Islet of Langerhans (tissue), 1 donor: ENCODE data around the gene IFNA8.
"Not testable (repeated sequence)": the region's sequence is repeated elsewhere in the genome, so short reads cannot be mapped to it uniquely, and the experiment has no call there.

Source experiments
- FAIRE-seq: peaks from one replicate; lab custom pipeline; 2011; peaks lifted over from hg19 to GRCh38; lab: Jason Lieb, UNC

The IFNA8 gene

GRCh38 chr9:21408817-21409216 is at the start of gene IFNA8:
TSS of gene IFNA8 (plus strand) at chr9:21409117. CDS start at chr9:21409177, 60 bp downstream.
- FAIRE-seq = no peak

- FAIRE-seq = no peak
Measured at GRCh38 chr9:21362287-21362686, 46.6 kb upstream of the IFNA8 start.

DNA sequence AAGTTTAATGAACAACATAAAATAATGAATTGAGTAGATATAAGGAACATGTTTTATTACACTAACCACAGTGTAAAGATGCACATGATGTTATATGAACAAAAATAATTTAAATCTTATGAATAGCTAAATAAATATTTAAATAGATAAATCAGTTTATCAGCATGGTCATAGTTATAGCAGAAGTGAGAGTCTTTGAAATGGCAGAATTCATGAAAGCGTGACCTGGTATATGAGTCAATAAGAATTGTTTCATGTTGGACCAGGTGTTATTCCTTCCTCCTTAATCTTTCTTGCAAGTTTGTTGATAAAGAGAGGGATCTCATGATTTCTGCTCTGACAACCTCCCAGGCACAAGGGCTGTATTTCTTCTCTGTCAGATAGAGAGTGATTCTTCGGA is 41.7 kb upstream of the IFNA8 start:
- not testable (repeated sequence) for FAIRE-seq

DNA sequence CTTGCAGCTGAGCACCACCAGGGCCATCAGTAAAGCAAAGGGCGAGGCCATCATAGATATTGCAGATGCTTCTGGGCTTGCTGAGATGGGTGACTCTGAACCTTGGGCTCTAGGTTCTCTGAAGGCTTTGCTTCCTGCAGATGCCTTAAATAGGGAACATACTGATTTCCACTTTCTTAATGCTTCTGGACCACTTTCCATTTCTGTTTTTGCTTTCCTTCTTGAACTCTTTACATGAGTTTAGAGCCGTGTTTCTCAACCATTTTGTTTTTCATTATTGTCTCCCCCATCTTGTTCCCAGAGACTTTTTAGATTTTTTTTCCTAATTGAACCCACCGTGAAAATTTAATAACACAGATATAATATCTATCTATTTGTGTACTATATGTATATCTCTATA is 41.0 kb upstream of the IFNA8 start, which contains the start of gene IFNA13:
IFNA13 (minus strand) TSS at position 101 of the 400 bp plus-strand sequence; CDS start at position 54, 47 bp downstream.
- FAIRE-seq = no peak

DNA sequence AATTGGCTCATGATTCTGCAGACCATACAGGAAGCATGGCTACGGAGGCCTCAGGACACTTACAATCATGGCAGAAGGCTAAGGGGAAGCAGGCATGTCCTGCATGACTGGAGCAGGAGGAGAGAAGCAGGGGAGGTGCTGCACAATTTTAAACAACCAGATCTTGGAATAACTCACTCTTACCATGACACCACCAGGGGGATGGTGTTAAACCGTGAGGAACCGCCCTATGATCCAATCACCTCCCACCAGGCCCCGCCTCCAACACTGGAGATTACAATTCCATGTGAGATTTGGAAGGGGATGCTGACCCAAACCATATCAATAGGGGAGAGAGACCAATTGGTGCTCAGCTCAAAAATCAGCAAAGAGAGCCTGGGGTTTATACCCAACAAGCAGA is 37.5 kb upstream of the IFNA8 start:
- not testable (repeated sequence) for FAIRE-seq

- FAIRE-seq = no peak
Measured at GRCh38 chr9:21381448-21382339, 27.2 kb upstream of the IFNA8 start.

- no peak for FAIRE-seq
Measured at GRCh38 chr9:21383627-21384026, 25.3 kb upstream of the IFNA8 start.

DNA sequence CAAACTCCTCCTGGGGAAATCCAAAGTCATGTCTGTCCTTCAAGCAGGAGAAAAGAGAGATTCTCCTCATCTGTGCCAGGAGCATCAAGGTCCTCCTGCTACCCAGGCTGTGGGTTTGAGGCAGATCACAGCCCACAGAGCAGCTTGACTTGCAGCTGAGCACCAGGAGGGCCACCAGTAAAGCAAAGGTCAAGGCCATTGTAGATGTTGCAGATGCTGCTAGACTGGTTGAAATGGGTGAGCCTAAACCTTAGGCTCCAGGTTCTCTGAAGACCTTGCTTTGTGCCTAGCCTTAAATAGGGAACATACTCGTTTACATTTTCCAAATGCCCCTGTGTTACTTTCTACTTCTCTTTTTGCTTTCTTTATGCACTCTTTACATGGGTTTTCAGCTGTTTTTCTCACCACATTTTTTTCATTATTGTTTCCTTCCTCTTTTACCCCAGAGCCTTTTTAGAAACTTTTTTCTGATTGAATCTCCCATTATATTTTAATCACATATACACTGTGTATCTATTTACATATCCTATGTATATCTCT is 23.7 kb upstream of the IFNA8 start, which contains the start of gene IFNA2:
IFNA2 (minus strand) TSS at position 268 of the 540 bp plus-strand sequence; CDS start at position 199, 69 bp downstream.
- no peak for FAIRE-seq

- no peak for FAIRE-seq
Measured at GRCh38 chr9:21392270-21392669, 16.6 kb upstream of the IFNA8 start.

- no peak for FAIRE-seq
Measured at GRCh38 chr9:21395778-21396717, 12.9 kb upstream of the IFNA8 start.

- FAIRE-seq = no peak
Measured at GRCh38 chr9:21398955-21399489, 9.9 kb upstream of the IFNA8 start.

- FAIRE-seq = no peak
Measured at GRCh38 chr9:21399956-21400355, 9.0 kb upstream of the IFNA8 start.

- no peak for FAIRE-seq
Measured at GRCh38 chr9:21402386-21403251, 6.3 kb upstream of the IFNA8 start.

GRCh38 chr9:21404146-21404545 is 4.8 kb upstream of the IFNA8 start:
- FAIRE-seq = no peak

DNA sequence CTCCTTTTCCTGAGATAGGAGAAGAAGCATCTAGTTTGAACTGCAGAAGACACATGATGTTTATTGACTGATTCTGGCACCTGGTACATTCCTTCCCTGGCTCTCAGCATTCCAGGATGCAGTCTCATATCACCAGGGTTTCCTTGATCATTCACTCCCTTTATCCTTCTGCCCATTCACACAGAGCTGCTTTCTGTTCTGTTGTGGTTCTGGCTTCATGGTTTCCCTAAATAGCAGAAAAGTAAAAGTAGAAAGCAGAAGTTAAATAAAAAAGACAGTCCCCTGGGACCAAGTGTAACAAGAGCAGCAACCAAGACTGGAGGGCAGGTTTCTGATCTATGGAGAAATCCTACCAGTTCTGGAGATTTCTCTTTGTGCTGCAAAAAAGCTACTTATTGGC is 3.2 kb downstream of the IFNA8 start:
- no peak for FAIRE-seq

GRCh38 chr9:21413151-21413550 is 4.2 kb downstream of the IFNA8 start:
- FAIRE-seq = no peak

GRCh38 chr9:21413624-21414023 is 4.7 kb downstream of the IFNA8 start:
- no peak for FAIRE-seq

- FAIRE-seq = no peak
Measured at GRCh38 chr9:21414220-21414940, 5.5 kb downstream of the IFNA8 start.

GRCh38 chr9:21415493-21416267 is 6.8 kb downstream of the IFNA8 start:
- no peak for FAIRE-seq

DNA sequence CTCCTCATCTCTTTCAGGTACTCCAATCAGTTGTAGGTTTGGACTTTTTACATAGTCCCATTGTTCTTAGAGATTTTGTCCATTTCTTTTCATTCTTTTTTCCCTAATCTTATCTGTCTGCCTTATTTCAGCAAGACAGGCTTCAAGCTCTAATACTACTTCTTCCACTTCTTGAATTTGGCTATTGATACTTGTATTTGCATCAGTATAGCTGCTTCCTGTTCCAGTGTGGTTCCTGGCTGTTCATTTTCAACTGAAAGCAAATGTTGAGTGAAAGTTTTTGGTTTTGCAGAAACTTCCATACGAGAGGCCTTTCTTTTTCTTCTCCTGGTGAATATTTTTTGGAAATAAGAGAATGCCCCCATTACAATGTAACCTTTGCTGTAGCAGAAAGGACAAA is 19.3 kb downstream of the IFNA8 start:
- FAIRE-seq = no peak
